HG03025 (cell line): Measurements from ENCODE around the gene MYL3.

Experiments
- ATAC-seq: cut with Tn5 transposase; IDR thresholded peaks from one replicate; pipeline ENCODE4 v1.9.1; 2021; ENCODE audit warnings: mild to moderate bottlenecking, moderate library complexity; ENCODE audit not compliant: unreplicated experiment, low FRiP score

Gene MYL3

DNA sequence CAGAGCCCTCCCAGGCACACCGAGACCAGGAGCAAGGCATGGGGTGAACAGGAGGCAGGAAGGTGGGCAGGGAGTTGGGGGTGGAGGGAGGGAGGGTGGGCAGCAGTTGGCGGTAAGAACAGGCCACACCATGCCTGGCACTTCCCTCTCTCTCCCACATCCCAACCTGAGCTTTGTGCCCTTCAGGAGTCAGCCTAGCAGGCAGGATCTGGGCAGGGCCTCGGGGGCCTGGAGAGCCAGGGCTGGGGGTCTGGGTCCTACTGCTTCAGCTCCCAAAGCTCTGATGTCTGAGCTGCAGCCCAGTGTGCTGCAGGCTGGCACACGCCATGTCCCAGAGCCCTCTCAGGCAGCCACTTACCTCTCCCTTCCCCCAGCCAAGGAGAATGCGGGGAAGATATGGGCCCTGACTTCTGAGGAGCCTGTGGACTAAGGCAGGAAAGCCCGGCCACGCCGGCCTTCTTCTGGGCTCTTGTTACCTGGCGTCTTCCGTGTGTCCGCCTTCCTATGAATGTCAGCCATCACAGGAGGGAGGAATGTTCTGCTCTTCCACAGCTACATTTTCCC lies 2.9 kb upstream of the MYL3 start:
- ATAC-seq = no peak

DNA sequence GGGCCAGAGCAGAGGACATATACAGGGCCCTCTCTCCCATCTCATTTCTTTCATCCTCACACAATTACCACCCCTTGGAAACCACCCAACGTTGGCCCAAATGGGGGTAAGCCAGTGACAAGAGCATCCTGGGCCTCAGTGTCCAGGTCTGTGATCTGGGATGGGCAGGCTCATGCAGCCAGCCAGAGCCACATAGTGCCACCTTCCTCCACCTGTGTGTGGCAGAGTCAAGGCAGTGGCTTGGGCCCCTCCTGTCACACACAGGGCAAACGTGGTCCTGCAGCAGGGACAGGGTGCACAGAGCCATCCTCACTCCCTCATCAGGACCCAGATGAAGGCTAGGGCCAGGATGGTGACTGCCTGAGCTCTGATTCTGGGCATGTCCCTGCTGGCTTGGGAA lies 2.3 kb upstream of the MYL3 start:
- no peak for ATAC-seq

DNA sequence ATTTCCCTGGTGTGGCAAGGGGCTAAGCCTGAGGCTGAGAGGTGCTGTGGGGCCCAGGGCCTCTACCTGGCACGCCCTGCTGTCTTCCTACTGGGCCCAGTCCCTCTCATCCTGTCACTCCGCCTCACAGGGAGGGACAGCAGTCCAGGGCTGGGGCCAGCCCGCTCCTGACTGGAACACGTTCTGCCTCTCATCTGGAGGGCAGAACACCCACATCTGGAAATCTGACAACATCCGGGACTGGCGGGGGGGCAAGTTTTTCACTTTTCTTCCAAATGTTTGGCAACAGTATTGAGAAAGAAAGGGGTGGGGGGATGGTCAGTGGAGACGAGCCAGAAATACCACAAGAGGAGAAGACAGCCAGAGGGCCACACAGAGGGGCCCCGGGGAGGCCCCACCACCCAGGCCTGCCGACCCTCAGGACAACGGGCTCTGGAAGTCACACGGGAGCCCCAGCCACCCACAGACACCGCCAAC lies 1.8 kb upstream of the MYL3 start:
- no peak for ATAC-seq

GRCh38 chr3:46864061-46864881 lies 1.0 kb upstream of the MYL3 start:
- ATAC-seq = no peak

DNA sequence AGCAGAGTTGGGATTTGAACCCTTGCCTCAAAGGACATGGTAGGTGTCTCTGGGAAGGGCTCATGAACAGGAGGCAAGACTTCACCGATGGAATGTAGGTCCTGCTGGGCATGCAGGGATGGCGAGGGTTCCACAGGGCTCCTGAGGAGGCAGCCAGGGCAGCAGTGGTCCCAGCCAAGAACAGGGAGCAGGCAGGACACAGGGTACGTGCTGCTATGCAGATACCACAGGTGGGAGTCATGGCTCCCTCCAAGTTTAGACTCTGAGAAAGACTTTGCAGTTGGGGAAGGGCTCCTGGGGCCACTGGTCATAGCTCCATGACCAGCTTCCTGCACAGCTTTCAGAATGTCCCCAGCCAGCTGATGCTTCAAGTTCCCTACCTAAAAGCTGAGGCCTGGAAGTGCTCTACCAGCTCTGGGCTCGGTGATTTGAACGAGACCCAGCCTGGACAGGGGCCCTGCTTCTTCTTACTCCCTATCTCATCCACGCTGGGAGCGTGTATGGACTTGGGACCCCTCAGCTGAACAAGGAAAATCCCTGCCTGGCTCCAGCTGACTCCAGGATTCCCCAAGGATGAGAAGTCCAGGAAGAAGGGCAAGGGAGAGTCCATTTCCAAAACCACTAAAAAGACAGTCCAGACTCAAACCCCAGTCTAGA lies 747 bp downstream of the MYL3 start:
- no peak for ATAC-seq

- ATAC-seq = no peak
Observed at GRCh38 chr3:46861605-46862368, 1.5 kb downstream of the MYL3 start.

DNA sequence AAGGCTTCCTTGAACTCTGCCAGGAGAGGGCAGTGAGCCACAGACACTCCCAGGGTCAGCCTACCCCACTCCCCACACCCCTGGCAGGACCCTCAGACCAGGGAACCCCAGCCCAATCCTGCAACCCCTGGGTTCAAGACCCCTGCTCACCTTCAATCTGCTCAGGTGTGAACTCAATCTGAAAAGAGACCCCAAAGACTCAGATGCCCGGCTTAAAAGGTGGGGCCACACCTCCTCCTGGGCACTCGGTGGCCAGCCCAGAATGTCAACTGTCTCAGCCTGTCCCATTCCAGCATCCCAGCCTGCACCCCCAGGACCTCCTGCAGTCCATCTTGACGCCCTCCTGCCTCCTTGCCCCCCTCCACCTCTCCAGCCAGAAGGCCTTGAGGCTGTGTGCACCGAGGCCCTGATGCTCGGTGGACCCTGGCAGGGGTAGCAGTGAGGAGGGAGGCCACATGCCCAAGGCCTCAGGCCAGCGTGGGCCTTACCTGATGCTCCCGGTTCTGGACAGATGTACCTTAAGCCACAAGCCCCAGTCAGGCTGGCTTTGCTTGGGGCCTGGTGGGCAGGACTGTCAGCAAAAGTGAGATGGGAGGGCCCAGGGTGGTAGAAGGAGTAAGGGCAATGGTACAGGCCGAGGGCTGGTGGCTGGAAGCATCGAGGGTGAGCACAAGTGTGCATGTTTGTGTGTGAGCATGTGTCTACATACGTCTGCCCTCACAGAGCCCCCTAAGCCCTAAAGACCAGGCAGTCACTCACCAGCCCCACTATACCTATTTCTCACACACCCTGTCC lies 2.2 kb downstream of the MYL3 start:
- no peak for ATAC-seq

- no peak for ATAC-seq
Observed at GRCh38 chr3:46860017-46860809, 3.0 kb downstream of the MYL3 start.

DNA sequence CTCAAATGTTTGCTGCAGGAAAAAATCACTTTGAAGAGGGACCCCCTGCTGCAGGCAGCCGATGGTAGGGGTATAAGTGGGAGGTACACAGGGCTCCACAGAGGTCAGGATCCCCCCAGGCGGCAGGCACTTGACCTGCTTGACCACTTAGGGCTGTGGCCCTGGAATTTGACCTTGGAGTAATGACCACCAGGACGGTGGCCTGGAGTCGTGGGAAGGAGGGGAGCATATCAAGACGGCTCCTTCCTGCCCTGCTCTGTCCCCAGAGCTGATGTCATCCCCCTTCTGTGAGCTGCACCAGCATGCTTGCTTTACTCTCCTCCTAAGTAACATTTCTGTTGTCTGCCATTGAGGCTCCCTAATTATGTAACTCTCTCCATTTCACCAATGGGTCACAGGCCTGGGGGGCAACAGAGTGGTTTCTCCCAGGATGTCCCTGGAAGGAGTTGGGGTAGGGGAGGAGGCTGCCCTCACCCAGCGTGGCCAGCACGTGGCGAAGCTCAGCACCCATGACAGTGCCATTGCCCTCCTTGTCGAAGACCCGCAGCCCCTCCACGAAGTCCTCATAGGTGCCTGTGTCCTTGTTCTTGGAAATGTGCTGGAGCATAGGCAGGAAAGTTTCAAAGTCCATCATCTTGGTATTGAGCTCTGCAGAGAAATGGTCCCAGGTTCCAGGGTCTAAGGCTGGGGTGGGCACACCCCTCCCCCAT lies 4.1 kb downstream of the MYL3 start:
- no peak for ATAC-seq

DNA sequence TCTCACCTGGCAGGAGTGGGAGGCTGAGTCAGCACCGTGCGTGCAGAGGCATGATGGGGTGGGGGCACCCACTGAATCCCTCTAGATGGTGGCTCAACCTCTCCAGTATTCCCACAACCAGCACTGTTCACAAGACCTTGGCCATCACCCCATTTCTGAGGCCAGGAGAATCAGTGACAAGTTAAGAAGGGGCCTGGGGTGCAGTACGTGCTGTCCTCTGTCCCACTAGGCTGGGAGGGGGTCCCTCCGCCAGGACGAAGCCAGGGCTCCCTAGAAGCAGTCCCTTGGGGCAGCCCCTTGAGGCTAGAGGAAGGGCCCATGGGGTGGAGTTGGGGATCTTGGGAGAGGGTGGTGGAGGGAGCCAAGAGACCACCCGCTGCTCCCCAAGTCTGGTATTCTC lies 4.8 kb downstream of the MYL3 start:
- ATAC-seq = no peak

DNA sequence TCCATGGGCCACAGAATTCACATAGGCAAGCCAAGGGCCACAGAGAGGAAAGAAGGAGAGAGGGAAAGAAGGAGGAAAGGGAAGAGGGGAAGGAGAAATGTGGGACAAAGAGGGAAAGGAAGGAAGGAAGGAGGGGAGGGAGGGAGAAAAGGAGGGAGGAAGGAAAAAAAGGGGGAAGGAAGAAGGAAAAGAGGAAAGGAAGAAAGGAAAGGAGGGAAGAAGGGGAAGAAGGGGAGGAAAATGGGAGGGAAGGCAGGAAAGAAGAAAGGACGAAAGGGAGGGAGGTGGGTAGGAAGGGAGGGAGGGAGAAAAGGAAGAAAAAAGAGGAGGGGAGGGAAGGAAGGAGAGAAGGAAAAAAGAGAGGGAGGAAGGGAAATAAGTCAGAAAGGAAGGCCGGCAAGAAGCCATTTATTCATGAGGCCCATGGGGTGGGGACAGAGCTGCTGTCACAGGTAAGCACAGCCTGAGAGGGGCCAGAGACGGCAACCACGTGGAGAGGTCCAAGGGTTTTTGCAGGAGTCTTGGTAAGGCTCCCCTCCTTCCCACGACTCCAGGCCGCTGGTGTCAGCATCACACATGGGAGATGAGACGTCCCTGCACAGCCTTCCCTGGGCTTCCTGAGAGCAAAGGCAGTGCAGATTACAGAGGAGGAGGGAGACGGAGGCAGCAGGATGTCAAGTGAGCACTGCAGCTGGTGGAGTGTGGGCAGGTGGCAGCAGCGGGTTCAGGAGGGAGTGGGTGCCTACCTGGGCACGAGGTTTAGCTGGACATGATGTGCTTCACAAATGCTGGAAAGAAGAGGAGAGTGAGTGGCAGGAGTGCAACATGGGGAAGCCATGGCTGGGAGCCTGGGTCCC lies 5.5 kb downstream of the MYL3 start:
- no peak for ATAC-seq

DNA sequence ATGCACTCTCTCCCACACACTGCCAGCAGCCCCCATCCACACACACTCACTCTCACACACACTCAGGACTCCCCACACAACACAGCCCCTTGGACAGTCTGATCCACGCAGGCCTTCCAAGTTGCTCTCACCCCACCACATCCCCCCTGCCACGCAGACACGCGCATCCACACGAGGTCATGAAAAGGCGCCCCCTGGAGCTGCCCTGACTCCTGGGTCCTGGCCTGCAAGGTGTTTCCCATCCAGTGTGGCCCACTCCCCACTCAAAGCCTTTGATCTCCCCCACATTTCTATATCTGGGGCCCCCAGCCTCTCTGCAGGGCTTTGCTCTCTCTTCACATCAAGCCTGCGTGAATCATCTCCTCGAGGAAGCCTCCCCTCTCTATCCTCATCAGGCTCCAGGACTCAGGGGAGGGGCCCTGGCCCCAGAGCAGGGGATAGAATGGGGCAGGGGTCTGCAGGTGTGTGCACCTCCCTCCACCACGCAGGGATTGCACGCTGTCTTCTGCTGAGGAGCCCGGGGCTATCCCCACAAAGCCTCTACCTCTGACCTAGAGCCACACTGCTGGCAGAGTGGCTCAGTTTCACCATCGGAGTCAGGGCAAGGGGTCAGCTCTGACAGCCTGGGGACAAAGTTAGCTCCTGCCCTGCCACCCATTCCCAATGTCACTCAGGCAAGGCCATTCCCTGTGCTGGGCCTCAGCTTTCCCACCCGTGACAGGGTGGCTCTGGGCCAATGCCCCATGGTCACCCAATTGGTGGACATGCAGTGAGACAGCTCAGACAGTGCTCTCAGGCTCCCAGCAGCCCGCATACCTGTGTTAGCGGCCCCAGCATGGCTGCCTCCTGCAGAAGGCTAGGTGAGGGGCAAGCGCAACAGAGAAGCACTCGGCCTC lies 6.4 kb downstream of the MYL3 start:
- ATAC-seq = no peak

DNA sequence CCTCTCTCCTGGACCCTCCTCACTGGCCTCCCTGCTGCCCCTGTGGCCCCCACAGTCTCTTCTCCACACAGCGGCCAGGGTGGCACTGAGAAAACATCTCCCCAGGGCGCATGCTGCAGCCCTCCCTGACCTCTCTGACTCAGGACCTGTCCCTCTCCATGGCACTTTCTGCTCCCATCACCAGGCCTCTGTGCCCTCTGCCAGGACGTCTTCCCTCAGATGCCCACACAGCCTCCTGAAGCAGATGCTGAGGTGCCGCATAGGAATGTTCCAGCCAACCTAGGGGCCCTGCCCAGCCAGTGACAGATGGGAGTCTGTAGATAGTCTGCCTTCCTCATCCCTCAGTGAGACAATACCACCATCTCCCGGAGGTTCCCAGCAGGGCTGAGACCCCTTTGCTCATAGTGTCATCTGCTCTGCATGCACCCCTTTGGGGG lies 8.7 kb downstream of the MYL3 start:
- no peak for ATAC-seq

- ATAC-seq = no peak
Observed at GRCh38 chr3:46853441-46854415, 9.5 kb downstream of the MYL3 start.

- ATAC-seq = no peak
Observed at GRCh38 chr3:46852839-46853355, 10.3 kb downstream of the MYL3 start.
